NCI-H146 treated with DMSO at 0.1 percent for 48 hours (cell line): ENCODE measurements around the gene ERCC8.

Experiments used
- DNase-seq: peaks from one replicate; lab custom pipeline; 2025; ENCODE audit not compliant: unreplicated experiment; lab: John Stamatoyannopoulos, UW

The ERCC8 gene

GRCh38 chr5:60841361-60841760 lies 103.5 kb downstream of the ERCC8 start:
- DNase-seq, result no peak

DNA sequence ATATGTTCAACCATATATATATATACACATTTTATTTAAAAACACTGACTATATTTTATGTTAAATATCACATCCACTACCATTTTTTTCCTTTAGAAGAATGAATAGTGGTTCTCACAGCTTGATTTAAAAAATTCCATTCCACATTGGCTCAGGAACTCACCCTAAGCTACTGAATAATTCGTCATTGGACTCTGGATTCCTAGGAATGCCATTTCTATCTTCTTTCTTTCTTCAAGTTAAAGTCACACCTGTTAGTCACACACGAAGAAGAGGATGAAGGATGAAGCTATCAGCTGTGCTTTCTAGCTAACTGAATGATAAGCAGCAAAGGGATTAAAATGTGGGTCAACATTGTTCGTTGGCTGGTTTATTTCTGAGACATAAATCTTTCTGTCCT lies 108.7 kb downstream of the ERCC8 start:
- DNase-seq, result no peak

GRCh38 chr5:60835554-60835953 lies 109.3 kb downstream of the ERCC8 start:
- DNase-seq, result no peak

DNA sequence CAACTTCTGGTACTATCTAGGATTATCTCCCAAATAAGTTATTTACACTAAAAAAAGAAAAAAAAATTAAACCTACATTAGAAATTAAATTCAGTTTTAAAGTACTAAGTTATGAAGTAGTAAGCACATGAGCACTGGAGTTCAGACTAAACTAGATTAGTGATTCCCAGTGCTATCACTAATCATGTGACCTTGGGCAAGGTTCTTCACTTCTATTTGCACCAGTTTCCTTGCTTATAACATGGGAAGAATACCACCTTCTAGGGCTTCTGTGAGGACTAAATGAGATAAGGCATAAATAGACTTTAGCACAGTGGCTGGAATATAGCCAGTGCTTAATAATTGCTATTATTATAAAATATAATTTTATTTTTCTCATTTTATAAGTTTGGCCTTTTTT lies 111.3 kb downstream of the ERCC8 start:
- no peak for DNase-seq

GRCh38 chr5:60830581-60831127 lies 114.2 kb downstream of the ERCC8 start:
- no peak for DNase-seq

DNA sequence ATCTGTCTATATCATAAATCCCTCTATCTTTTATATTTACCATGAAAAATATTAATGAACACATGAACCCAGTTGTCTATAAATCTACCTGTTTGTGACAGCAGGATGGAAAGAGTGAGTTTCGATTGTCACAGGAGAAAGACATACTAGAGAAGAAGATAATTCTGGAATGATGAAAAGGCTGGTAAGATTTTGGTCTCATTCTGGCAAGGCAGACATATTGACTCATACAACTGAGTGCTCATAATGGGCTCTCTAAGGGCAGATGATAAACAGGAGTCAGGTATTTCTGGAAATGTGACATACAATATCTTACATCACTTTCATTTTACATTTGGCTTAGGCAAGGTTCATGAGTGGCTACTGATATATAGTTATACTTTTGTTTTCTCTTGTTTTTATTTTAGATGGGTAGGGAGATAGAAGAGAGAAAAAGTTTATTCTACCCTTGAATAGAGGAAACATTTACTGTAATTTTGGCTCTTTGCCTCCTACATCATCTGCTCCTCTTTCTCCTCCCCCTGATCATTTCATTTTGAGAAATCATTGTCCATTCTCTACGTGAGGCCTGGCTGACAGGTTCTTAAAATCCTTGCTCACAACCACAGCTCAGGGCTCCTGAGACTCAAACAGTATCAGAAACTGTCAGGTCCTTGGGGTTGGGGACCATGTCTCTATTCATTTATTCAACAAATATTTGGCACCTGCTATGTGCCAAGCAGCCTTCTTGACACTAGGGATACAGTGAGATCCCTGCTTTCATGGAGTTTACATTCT lies 115.2 kb downstream of the ERCC8 start:
- no peak for DNase-seq

DNA sequence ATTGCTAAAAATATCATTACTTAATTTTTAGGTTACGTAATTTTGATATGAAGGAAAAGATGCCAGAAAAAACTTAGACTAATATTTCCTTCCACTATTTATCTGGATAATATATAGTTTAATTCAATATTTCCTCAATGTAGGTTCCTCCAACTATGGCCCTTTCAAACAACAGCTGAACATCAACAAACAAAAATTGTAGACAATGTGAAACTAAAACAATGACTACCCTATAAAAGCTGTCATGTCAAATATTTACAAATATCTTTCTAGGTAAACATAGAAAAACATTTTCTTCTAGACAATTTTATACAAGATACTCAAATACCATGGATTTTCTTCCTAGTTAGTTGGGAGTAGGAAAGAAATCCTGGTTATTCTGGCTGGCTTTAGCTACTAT lies 117.7 kb downstream of the ERCC8 start:
- no peak for DNase-seq

DNA sequence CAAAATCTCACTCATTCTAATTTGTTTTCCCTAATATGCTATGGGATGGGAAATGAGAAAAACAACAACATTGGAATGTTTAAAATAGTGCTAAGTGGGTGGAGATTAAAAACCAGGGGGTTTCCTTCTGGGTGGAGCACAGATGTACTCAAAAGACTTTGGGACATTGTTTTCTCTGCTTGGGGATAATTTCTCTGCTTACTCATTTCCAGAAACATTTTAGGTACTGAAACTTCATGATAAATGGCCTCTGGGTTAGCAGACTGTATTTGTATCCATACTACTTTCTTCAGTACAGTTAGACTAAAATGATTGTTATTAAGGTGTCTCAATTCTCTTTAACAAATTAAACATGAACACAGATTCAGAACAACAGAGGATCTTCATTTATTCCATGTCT lies 118.2 kb downstream of the ERCC8 start:
- DNase-seq, result no peak
